Measurements from ENCODE around the gene NLGN4X. TPM values are rescaled to one million over a fixed set of nuclear protein-coding genes. Genes with fewer than 3 reads are reported as not detected.

The NLGN4X gene
- total RNA-seq, 4 donors from 2014 or later, result 6.2 to 42.5 (median 11.8) TPM

DNA sequence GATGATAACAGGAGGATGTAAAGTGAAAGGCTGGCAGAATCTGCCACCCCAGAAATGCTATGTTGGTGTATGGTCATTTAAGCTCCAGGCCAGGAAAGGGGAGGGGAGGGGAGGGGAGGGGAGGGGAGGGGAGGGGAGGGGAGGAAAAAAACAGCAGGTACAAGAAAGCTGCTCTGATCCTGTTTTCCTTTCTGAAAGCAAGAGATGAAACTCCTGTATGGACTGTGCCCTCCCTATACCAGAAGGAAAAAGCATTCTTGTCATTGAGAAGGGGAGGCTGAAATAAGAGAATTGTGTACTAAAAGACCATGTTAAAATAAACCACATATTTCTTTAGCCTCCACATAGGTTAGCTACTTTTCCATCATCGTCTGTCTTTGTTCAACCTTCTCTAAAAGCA, 179.5 kb downstream of the NLGN4X start:
- TF ChIP-seq, protein P1, sequence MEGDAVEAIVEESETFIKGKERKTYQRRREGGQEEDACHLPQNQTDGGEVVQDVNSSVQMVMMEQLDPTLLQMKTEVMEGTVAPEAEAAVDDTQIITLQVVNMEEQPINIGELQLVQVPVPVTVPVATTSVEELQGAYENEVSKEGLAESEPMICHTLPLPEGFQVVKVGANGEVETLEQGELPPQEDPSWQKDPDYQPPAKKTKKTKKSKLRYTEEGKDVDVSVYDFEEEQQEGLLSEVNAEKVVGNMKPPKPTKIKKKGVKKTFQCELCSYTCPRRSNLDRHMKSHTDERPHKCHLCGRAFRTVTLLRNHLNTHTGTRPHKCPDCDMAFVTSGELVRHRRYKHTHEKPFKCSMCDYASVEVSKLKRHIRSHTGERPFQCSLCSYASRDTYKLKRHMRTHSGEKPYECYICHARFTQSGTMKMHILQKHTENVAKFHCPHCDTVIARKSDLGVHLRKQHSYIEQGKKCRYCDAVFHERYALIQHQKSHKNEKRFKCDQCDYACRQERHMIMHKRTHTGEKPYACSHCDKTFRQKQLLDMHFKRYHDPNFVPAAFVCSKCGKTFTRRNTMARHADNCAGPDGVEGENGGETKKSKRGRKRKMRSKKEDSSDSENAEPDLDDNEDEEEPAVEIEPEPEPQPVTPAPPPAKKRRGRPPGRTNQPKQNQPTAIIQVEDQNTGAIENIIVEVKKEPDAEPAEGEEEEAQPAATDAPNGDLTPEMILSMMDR (IDR thresholded peaks at IDR 0.05), result no peak
- TF ChIP-seq POLR2A (IDR thresholded peaks at IDR 0.05), result no peak
- intact Hi-C loops (cut with DNase I; ENCODE audit: low total_unique reads), result no loop called here
- no peak overlapping the region for H3K27ac ChIP-seq

DNA sequence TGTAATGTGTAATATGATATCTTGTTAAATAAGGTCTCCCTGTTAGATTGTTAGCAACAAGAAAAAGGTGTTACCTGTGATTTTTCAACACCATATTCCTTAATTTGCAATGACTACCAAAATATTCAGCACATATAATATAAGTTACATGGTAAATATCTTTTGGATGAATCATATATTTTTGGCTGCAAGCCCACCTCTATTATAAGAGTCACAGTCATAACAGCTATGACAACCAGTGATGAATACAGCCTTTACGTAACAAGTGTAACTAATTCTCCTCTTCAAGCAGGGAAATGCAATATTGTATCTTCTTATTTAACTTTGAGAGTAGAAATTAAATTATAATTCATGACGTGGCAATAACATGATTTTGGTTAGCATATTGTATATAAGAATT, 187.0 kb downstream of the NLGN4X start:
- DNase-seq, result no peak
- intact Hi-C loops (cut with DNase I; ENCODE audit: low total_unique reads), result no loop called here
- Histone ChIP-seq H3K4me3 (no peak overlapping the region), H3K36me3 (no peaks in the 10 kb centered on the region), H3K27ac (no peak overlapping the region), H3K4me1 (no peaks in the 10 kb centered on the region), H3K27me3 (no peaks in the 10 kb centered on the region), H3K9me3 (no peaks in the 10 kb centered on the region)
- TF ChIP-seq, protein P1 (IDR thresholded peaks at IDR 0.05), result no peak

More for the DNA sequence above, 179.5 kb downstream of the NLGN4X start:
- Histone ChIP-seq H3K36me3 (no peaks in the 10 kb centered on the region), H3K4me3 (no peak overlapping the region), H3K4me1 (no peaks in the 10 kb centered on the region), H3K27me3 (no peaks in the 10 kb centered on the region), H3K9me3 (no peaks in the 10 kb centered on the region)
- no peak for DNase-seq

DNA sequence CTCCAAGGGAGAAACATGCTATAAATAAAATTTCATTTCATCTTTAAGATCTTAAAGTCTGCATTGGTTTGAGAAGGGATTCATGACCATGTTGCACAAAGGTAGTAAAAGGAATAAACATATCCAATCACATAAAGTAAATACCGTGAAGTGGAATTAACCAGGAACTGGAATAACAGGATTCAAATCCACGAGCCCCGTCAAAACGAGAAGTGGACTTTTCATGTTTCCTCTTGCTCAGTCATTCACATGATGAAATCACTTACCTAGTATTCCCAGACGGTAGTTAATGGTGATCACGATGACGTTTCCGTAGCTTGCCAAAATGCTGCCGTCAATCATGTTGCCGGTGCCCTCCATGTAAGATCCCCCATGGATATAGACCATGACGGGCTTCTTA, 199.7 kb downstream of the NLGN4X start:
- Histone ChIP-seq H3K27ac (no peak overlapping the region), H3K27me3 (no peaks in the 10 kb centered on the region), H3K4me1 (no peaks in the 10 kb centered on the region), H3K9me3 (no peaks in the 10 kb centered on the region), H3K36me3 (no peaks in the 10 kb centered on the region), H3K4me3 (no peak overlapping the region)
- DNase-seq, result no peak
- intact Hi-C loops (cut with DNase I; ENCODE audit: low total_unique reads), result loop anchor here (2.0 kb wide), 1 partner anchor 34 kb away; no protein-coding TSS in a partner anchor
- TF ChIP-seq POLR2A (IDR thresholded peaks at IDR 0.05), result no peak
- TF ChIP-seq, protein P1 (IDR thresholded peaks at IDR 0.05), result no peak

DNA sequence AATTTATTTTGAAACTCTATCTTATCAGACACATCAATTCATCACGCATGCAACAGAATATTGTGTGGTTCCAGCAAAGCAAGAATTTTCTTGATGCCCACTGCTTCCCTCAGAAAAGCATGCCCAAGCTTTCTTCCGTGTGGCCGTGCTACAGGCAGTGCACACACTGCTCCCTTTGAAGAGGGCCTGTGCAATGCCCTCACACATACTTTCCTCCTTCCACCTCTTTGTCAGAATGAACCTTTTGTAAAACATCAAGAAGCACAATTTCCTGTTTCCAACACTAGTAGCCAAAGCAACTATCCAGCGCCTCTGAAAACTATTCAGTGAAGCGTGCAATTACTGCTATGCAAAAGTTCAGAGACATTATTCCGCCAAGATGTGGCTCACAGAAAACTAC, 201.7 kb downstream of the NLGN4X start:
- intact Hi-C loops (cut with DNase I; ENCODE audit: low total_unique reads), result no loop called here
- Histone ChIP-seq H3K27me3 (no peaks in the 10 kb centered on the region), H3K4me1 (no peaks in the 10 kb centered on the region), H3K36me3 (no peaks in the 10 kb centered on the region), H3K9me3 (no peaks in the 10 kb centered on the region), H3K4me3 (no peak overlapping the region), H3K27ac (no peak overlapping the region)
- DNase-seq, result no peak
- TF ChIP-seq, protein P1 (IDR thresholded peaks at IDR 0.05), result no peak
- TF ChIP-seq POLR2A (IDR thresholded peaks at IDR 0.05), result no peak

DNA sequence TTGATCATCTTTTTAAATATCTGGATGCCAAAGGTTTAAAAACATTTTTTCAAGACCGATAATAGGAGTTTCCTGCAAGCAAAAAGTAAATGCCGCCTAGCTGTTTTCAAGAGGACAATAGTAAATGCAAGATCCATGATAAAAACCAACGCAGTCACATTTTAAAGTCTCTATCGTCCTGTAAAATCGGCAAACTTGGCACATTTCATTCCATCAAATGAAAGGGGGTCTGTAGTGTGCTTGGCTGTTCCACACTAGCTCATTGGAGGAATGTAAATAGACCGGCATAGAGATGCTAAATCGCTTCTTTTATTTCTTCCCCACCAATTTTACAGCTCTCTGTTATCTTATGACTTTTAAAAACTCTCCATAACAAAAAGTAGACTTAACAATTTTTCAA, 202.2 kb downstream of the NLGN4X start:
- Histone ChIP-seq H3K36me3 (no peaks in the 10 kb centered on the region), H3K27me3 (no peaks in the 10 kb centered on the region), H3K4me3 (no peak overlapping the region), H3K9me3 (no peaks in the 10 kb centered on the region), H3K4me1 (no peaks in the 10 kb centered on the region), H3K27ac (no peak overlapping the region)
- DNase-seq, result no peak
- TF ChIP-seq, protein P1 (IDR thresholded peaks at IDR 0.05), result no peak
- no peak for TF ChIP-seq POLR2A (IDR thresholded peaks at IDR 0.05)
- intact Hi-C loops (cut with DNase I; ENCODE audit: low total_unique reads), result no loop called here

Measured in uterus (tissue), 4 donors.